Endodermal cell (in vitro differentiated cells): ENCODE results near the gene PPM1A. TPM values are rescaled to one million over a fixed set of nuclear protein-coding genes. Genes with fewer than 3 reads are reported as not detected.

Source experiments
- DNase-seq: peaks from one replicate; pipeline ENCODE4 v3.0.0-alpha.2; 2017
- H3K27ac ChIP-seq: 2 replicates; pipeline ENCODE4 v1.5.1; 2013; ENCODE audit warnings: mild to moderate bottlenecking, low read depth, low read length, moderate library complexity
- H3K27me3 ChIP-seq: 2 replicates; pipeline ENCODE4 v1.6.1; 2013; ENCODE audit warnings: mild to moderate bottlenecking, low read length, moderate library complexity; ENCODE audit not compliant: insufficient read depth, control insufficient read depth, poor library complexity, severe bottlenecking
- H3K36me3 ChIP-seq: 2 replicates; pipeline ENCODE4 v1.7.0; 2013; ENCODE audit warnings: mild to moderate bottlenecking, low read length, moderate library complexity; ENCODE audit not compliant: control insufficient read depth, insufficient read depth
- H3K4me1 ChIP-seq: one replicate; pipeline ENCODE4 v1.7.0; 2013; ENCODE audit warnings: low read length; ENCODE audit not compliant: control insufficient read depth, insufficient read depth
- H3K4me3 ChIP-seq: 2 replicates; pipeline ENCODE4 v1.5.1; 2013; ENCODE audit warnings: mild to moderate bottlenecking, low read length, moderate library complexity
- H3K9ac ChIP-seq: 2 replicates; pipeline ENCODE4 v1.6.1; 2013; ENCODE audit warnings: mild to moderate bottlenecking, low read length, moderate library complexity; ENCODE audit not compliant: poor library complexity, severe bottlenecking; ENCODE audit errors: extremely low read depth
- H3K9me3 ChIP-seq: 2 replicates; pipeline ENCODE4 v1.6.1; 2013; ENCODE audit warnings: mild to moderate bottlenecking, low read length, moderate library complexity; ENCODE audit not compliant: control insufficient read depth
- H3K27ac Mint-ChIP-seq: 2 replicates; pipeline ENCODE4 v1.8.0; 2020; ENCODE audit warnings: mixed read lengths
- H3K27me3 Mint-ChIP-seq: 2 replicates; pipeline ENCODE4 v1.8.0; 2021; ENCODE audit warnings: mild to moderate bottlenecking, mixed read lengths; ENCODE audit not compliant: insufficient read depth
- H3K36me3 Mint-ChIP-seq: 2 replicates; pipeline ENCODE4 v1.8.0; 2020; ENCODE audit warnings: low read depth, mixed read lengths
- H3K4me1 Mint-ChIP-seq: 2 replicates; pipeline ENCODE4 v1.8.0; 2020; ENCODE audit warnings: mixed read lengths
- H3K4me3 Mint-ChIP-seq: 2 replicates; pipeline ENCODE4 v1.8.0; 2020; ENCODE audit warnings: mild to moderate bottlenecking, moderate library complexity, mixed read lengths
- H3K9me3 Mint-ChIP-seq: 2 replicates; pipeline ENCODE4 v1.8.0; 2020; ENCODE audit warnings: mild to moderate bottlenecking, mixed read lengths
- WGBS, 2 experiments: methylation state at CpG; one replicate each; pipeline versions ENCODE4 v1.1.5 to v1.1.7; 2013; ENCODE audit warnings: missing lambda C conversion rate in 2 of 2, mixed read lengths in 1 of 2; ENCODE audit not compliant: insufficient coverage in 1 of 2, insufficient read length in 1 of 2; 5-methylcytosine and 5-hydroxymethylcytosine counted together
- total RNA-seq, 2 donors: library from RNA; stranded (reverse); fragmentation: NEBNext Ultra II Directional in 1 of 2; extraction: Animal tissue kit (Norgen Biotek cat#: 25700) in 1 of 2; gene quantifications; 2 replicates in 1 of 2; 3 replicates in 1 of 2; pipeline ENCODE4 v1.2.1, GENCODE V29; 2021
- TF ChIP-seq, protein P1 (sequence below): fragments of 200-600 bp; sonication (generic); conservative IDR thresholded peaks from 2 replicates; pipeline ENCODE4 v1.5.0; 2021; ENCODE audit warnings: antibody characterized with exemption, mild to moderate bottlenecking

Gene PPM1A
- total RNA-seq, 2 donors from 2014 or later, result 38.9 to 42.9 TPM

DNA sequence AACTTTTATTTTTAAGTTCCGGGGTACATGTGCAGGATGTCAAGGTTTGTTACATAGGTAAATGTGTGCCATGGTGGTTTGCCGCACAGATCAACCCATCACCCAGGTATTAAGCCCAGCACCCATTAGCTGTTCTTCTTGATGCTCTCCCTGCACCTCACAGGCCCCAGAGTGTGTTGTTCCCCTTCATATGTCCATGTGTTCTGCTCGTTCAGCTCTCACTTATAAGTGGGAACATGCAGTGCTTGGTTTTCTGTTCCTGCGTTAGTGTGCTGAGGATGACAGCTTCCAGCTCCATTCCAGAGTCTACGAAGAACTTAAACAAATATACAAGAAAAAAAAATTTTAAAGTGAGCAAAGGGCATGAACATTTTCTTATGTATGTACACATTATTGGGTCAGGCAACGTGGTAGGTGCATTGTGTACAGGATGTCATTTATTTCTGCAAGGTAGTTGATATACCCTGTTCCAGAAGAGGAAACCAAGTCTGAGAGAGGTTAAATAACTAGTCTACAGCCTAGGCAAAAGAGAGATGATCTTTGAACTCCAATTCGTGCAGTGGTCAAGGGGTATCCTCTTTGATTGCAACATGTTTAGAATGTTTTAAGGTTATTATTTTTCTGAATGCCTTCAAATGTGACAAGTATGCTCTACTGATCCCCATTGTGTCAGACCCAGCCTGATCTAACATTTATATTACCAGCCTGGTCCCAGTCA lies 8.7 kb upstream of the PPM1A start:
- TF ChIP-seq, protein P1, sequence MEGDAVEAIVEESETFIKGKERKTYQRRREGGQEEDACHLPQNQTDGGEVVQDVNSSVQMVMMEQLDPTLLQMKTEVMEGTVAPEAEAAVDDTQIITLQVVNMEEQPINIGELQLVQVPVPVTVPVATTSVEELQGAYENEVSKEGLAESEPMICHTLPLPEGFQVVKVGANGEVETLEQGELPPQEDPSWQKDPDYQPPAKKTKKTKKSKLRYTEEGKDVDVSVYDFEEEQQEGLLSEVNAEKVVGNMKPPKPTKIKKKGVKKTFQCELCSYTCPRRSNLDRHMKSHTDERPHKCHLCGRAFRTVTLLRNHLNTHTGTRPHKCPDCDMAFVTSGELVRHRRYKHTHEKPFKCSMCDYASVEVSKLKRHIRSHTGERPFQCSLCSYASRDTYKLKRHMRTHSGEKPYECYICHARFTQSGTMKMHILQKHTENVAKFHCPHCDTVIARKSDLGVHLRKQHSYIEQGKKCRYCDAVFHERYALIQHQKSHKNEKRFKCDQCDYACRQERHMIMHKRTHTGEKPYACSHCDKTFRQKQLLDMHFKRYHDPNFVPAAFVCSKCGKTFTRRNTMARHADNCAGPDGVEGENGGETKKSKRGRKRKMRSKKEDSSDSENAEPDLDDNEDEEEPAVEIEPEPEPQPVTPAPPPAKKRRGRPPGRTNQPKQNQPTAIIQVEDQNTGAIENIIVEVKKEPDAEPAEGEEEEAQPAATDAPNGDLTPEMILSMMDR, result no peak
- Histone ChIP-seq H3K27me3 (no peaks in the 10 kb centered on the region), H3K9me3 (no peaks in the 10 kb centered on the region), H3K27ac (no peak overlapping the region), H3K36me3 (no peaks in the 10 kb centered on the region), H3K4me1 (no peaks in the 10 kb centered on the region), H3K9ac (no peak overlapping the region), H3K4me3 (no peak overlapping the region)
- Mint-ChIP-seq H3K9me3 (no peaks in the 10 kb centered on the region), H3K27me3 (no peaks in the 10 kb centered on the region), H3K36me3 (no peaks in the 10 kb centered on the region), H3K27ac (no peak overlapping the region), H3K4me3 (no peak overlapping the region), H3K4me1 (peaks cover 7% of the 10 kb centered on the region)
- WGBS, 2 experiments, result 80 to 100% methylated on average over 3 to 6 of the region's 7 CpGs
- no peak for DNase-seq

DNA sequence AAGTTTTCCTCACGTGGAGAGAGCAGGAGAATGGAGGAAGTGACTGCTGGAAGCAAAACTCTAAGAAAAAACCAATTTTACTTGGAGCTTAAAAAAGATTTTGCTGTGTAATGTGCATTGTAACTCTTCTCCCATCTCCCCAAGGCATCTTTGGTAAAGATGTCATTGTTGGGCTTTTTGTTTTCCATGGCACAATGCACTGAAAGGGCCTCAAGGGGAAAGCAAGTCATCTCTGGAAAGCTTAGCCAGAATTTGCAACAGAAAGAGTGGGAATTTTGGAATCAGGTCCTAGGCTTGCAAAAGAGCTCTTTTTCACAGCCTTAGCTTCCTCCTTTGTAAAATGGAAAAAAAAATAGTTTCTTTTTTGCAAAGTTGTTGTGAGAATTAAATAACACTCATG lies 7.9 kb upstream of the PPM1A start:
- no peaks in the 10 kb centered on the region for H3K36me3 ChIP-seq
- TF ChIP-seq, protein P1, result no peak
- no peak for DNase-seq
- H3K9me3 Mint-ChIP-seq, result no peaks in the 10 kb centered on the region
- WGBS, 2 experiments, result 76 to 86% methylated on average over 1 of the region's 1 CpG
- H3K9ac ChIP-seq, result no peak overlapping the region
- H3K9me3 ChIP-seq, result no peaks in the 10 kb centered on the region
- H3K27me3 Mint-ChIP-seq, result no peaks in the 10 kb centered on the region
- H3K27me3 ChIP-seq, result no peaks in the 10 kb centered on the region
- peaks cover 12% of the 10 kb centered on the region for H3K4me1 Mint-ChIP-seq
- no peak overlapping the region for H3K27ac Mint-ChIP-seq
- H3K4me1 ChIP-seq, result no peaks in the 10 kb centered on the region
- H3K4me3 ChIP-seq, result no peak overlapping the region
- no peak overlapping the region for H3K4me3 Mint-ChIP-seq
- H3K27ac ChIP-seq, result no peak overlapping the region
- no peaks in the 10 kb centered on the region for H3K36me3 Mint-ChIP-seq

DNA sequence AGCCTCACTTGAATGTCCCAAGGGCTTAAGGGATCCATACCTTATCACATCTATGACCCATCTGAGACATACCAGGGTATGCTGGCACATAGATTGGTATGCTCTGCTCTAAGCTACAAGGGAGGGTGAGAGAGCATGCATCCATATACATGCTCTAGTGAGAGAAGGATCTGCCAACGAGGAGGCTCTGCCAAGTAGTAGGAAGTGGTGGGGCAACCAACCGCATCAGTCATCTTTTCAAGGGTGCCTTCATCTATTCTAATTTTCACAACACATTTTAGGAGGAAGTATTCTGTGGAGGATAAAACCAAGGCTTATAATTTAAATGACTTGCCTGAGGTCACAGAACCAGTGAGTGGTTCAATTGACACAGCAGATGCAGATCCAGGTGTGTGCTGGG lies 6.6 kb upstream of the PPM1A start:
- no peak for DNase-seq
- H3K9me3 Mint-ChIP-seq, result no peaks in the 10 kb centered on the region
- peaks cover 12% of the 10 kb centered on the region for H3K4me1 Mint-ChIP-seq
- H3K27me3 Mint-ChIP-seq, result no peaks in the 10 kb centered on the region
- Histone ChIP-seq H3K27me3 (no peaks in the 10 kb centered on the region), H3K9ac (no peak overlapping the region), H3K36me3 (no peaks in the 10 kb centered on the region), H3K4me3 (no peak overlapping the region), H3K4me1 (no peaks in the 10 kb centered on the region), H3K27ac (no peak overlapping the region), H3K9me3 (no peaks in the 10 kb centered on the region)
- no peak overlapping the region for H3K4me3 Mint-ChIP-seq
- no peaks in the 10 kb centered on the region for H3K36me3 Mint-ChIP-seq
- WGBS, 2 experiments, result 100% methylated on average over 1 of the region's 2 CpGs; no CpG with 5 or more reads in 1 of the 2 experiments
- TF ChIP-seq, protein P1, result no peak
- no peak overlapping the region for H3K27ac Mint-ChIP-seq
